NCI-H187 treated with DMSO at 0.1 percent for 48 hours (cell line): ENCODE data around the gene GSN.

Experiments
- DNase-seq: peaks from one replicate; lab custom pipeline; 2025; lab: John Stamatoyannopoulos, UW

Gene GSN

GRCh38 chr9:121267689-121268597 lies at the start of gene GSN:
Gene GSN, plus strand, starts transcription at chr9:121268162. Its CDS starts 33,810 bp downstream, at chr9:121301972.
- no peak for DNase-seq

GRCh38 chr9:121218357-121219027 lies 49.5 kb upstream of the GSN start:
- DNase-seq, result no peak

- no peak for DNase-seq
These were observed 48.4 kb upstream of the GSN start for GRCh38 chr9:121219530-121219929.

GRCh38 chr9:121220996-121221663 lies 46.8 kb upstream of the GSN start:
- no peak for DNase-seq

GRCh38 chr9:121221664-121222055 lies 46.3 kb upstream of the GSN start:
- no peak for DNase-seq

- DNase-seq, result no peak
These were observed 45.3 kb upstream of the GSN start for GRCh38 chr9:121222524-121223171.

GRCh38 chr9:121225240-121225639 lies 42.7 kb upstream of the GSN start:
- no peak for DNase-seq

- DNase-seq, result no peak
These were observed 41.8 kb upstream of the GSN start for GRCh38 chr9:121226175-121226574.

GRCh38 chr9:121227862-121228261 lies 40.1 kb upstream of the GSN start:
- no peak for DNase-seq

GRCh38 chr9:121230256-121230655 lies 37.7 kb upstream of the GSN start:
- no peak for DNase-seq

- no peak for DNase-seq
These were observed 35.7 kb upstream of the GSN start for GRCh38 chr9:121232251-121232650.

GRCh38 chr9:121233906-121234831 lies 33.8 kb upstream of the GSN start:
- no peak for DNase-seq

- no peak for DNase-seq
These were observed 33.2 kb upstream of the GSN start for GRCh38 chr9:121234832-121235161.

GRCh38 chr9:121235512-121235911 lies 32.5 kb upstream of the GSN start:
- DNase-seq, result no peak

- no peak for DNase-seq
These were observed 30.0 kb upstream of the GSN start for GRCh38 chr9:121237916-121238315.

- DNase-seq, result no peak
These were observed 28.9 kb upstream of the GSN start for GRCh38 chr9:121239071-121239470.

GRCh38 chr9:121239851-121240250 lies 28.1 kb upstream of the GSN start:
- no peak for DNase-seq

- no peak for DNase-seq
These were observed 27.4 kb upstream of the GSN start for GRCh38 chr9:121240472-121241135.

- no peak for DNase-seq
These were observed 25.6 kb upstream of the GSN start for GRCh38 chr9:121242219-121242958.

GRCh38 chr9:121242959-121243346 lies 25.0 kb upstream of the GSN start:
- DNase-seq, result no peak
